ACHN (cell line): ENCODE data around the gene DRD4.

Experiments
- DNase-seq: peaks from one replicate; pipeline ENCODE4 v3.0.0-alpha.2; 2015
- in situ Hi-C: cut with HindIII; loops from 2 replicates; pipeline ENCODE4 v1.10.0; 2017; ENCODE audit warnings: low sequenced_read_pairs, low pct_ligation_motif_present, low pct_unique_long_range_greater_than_20kb

Gene DRD4

GRCh38 chr11:618856-619627 is 18.0 kb upstream of the DRD4 start:
- DNase-seq = no peak
- in situ Hi-C loops = no loop called here

GRCh38 chr11:619628-620050 is 17.4 kb upstream of the DRD4 start:
- DNase-seq = no peak
- in situ Hi-C loops = no loop called here

- in situ Hi-C loops = no loop called here
Measured at GRCh38 chr11:620201-620600, 16.9 kb upstream of the DRD4 start.

GRCh38 chr11:620935-621814 is 15.9 kb upstream of the DRD4 start:
- in situ Hi-C loops = no loop called here
- no peak for DNase-seq

More at GRCh38 chr11:620201-620600, 16.9 kb upstream of the DRD4 start:
- no peak for DNase-seq

- in situ Hi-C loops = no loop called here
- no peak for DNase-seq
Measured at GRCh38 chr11:621838-622237, 15.2 kb upstream of the DRD4 start.

- in situ Hi-C loops = no loop called here
- no peak for DNase-seq
Measured at GRCh38 chr11:623349-623869, 13.7 kb upstream of the DRD4 start.

GRCh38 chr11:623999-624704 is 12.9 kb upstream of the DRD4 start:
- DNase-seq = no peak
- in situ Hi-C loops = no loop called here

- no peak for DNase-seq
- in situ Hi-C loops = no loop called here
Measured at GRCh38 chr11:624705-625635, 12.1 kb upstream of the DRD4 start, which contains the start of gene CDHR5. Gene CDHR5, minus strand, starts transcription at chr11:624955. Its CDS starts 53 bp downstream, at chr11:624902.

- no peak for DNase-seq
Measured at GRCh38 chr11:625636-626268, 11.3 kb upstream of the DRD4 start.

GRCh38 chr11:626475-627307 is 10.4 kb upstream of the DRD4 start, which contains the start of gene SCT:
Gene SCT, minus strand, starts transcription at chr11:627181. Its CDS starts 38 bp downstream, at chr11:627143.
- DNase-seq = no peak
- in situ Hi-C loops = no loop called here

More at GRCh38 chr11:625636-626268, 11.3 kb upstream of the DRD4 start:
- in situ Hi-C loops = no loop called here

- no peak for DNase-seq
- in situ Hi-C loops = no loop called here
Measured at GRCh38 chr11:627308-627576, 9.8 kb upstream of the DRD4 start.

- DNase-seq = no peak
- in situ Hi-C loops = no loop called here
Measured at GRCh38 chr11:628056-628455, 9.0 kb upstream of the DRD4 start.

GRCh38 chr11:629237-629583 is 7.9 kb upstream of the DRD4 start:
- no peak for DNase-seq
- in situ Hi-C loops = no loop called here

- in situ Hi-C loops = no loop called here
- DNase-seq = no peak
Measured at GRCh38 chr11:630871-631270, 6.2 kb upstream of the DRD4 start.

- no peak for DNase-seq
- in situ Hi-C loops = no loop called here
Measured at GRCh38 chr11:635945-636510, 1.0 kb upstream of the DRD4 start.

- in situ Hi-C loops = no loop called here
Measured at GRCh38 chr11:637333-637592, 194 bp downstream of the DRD4 start.

More at GRCh38 chr11:637333-637592, 194 bp downstream of the DRD4 start:
- DNase-seq = no peak
